Measurements from ENCODE around the gene DUOX1.

Gene DUOX1

GRCh38 chr15:45136378-45136764 is 6.6 kb downstream of the DUOX1 start:
- Histone ChIP-seq H2AFZ (ENCODE audit: low read length) (no peak overlapping the region), H3K4me1 (ENCODE audit: insufficient read depth, low read length, poor library complexity, severe bottlenecking) (no peaks in the 10 kb centered on the region), H3K27me3 (ENCODE audit: insufficient read depth, low read length, poor library complexity, severe bottlenecking) (no peaks in the 10 kb centered on the region), H3K36me3 (ENCODE audit: insufficient read depth, low read length) (no peaks in the 10 kb centered on the region), H3K9me2 (replicated peaks; ENCODE audit: low read depth, low read length) (no peaks in the 10 kb centered on the region), H3K4me3 (ENCODE audit: low read length, poor library complexity, severe bottlenecking) (no peak overlapping the region), H3K9ac (ENCODE audit: low read depth, low read length, poor library complexity, severe bottlenecking) (no peak overlapping the region), H3K4me2 (ENCODE audit: low read depth, low read length, poor library complexity, severe bottlenecking) (no peak overlapping the region), H3F3A (ENCODE audit: low read depth) (no peaks in the 10 kb centered on the region), H3K9me3 (ENCODE audit: insufficient read depth, low read depth, low read length) (no peaks in the 10 kb centered on the region), H3K79me2 (ENCODE audit: insufficient read depth, low read length) (no peaks in the 10 kb centered on the region), H4K20me1 (ENCODE audit: insufficient read depth, low read length, poor library complexity, severe bottlenecking) (no peaks in the 10 kb centered on the region)
- TF ChIP-seq CTCF (conservative IDR thresholded peaks at IDR 0.05; ENCODE audit: low read length) (no peak), EZH2phosphoT487 (IDR thresholded peaks at IDR 0.05; ENCODE audit: borderline replicate concordance) (no peak)

- Histone ChIP-seq H3K79me2 (ENCODE audit: insufficient read depth, low read length) (no peaks in the 10 kb centered on the region), H3K9ac (ENCODE audit: low read depth, low read length, poor library complexity, severe bottlenecking) (no peak overlapping the region), H3K27me3 (ENCODE audit: insufficient read depth, low read length, poor library complexity, severe bottlenecking) (no peaks in the 10 kb centered on the region), H3K4me2 (ENCODE audit: low read depth, low read length, poor library complexity, severe bottlenecking) (no peak overlapping the region), H3F3A (ENCODE audit: low read depth) (no peaks in the 10 kb centered on the region), H3K4me1 (ENCODE audit: insufficient read depth, low read length, poor library complexity, severe bottlenecking) (no peaks in the 10 kb centered on the region), H4K20me1 (ENCODE audit: insufficient read depth, low read length, poor library complexity, severe bottlenecking) (no peaks in the 10 kb centered on the region), H3K4me3 (ENCODE audit: low read length, poor library complexity, severe bottlenecking) (no peak overlapping the region), H3K9me2 (replicated peaks; ENCODE audit: low read depth, low read length) (no peaks in the 10 kb centered on the region), H3K36me3 (ENCODE audit: insufficient read depth, low read length) (no peaks in the 10 kb centered on the region), H2AFZ (ENCODE audit: low read length) (no peak overlapping the region), H3K9me3 (ENCODE audit: insufficient read depth, low read depth, low read length) (no peaks in the 10 kb centered on the region)
- no peak for TF ChIP-seq CTCF (conservative IDR thresholded peaks at IDR 0.05; ENCODE audit: low read length)
- TF ChIP-seq EZH2phosphoT487 (IDR thresholded peaks at IDR 0.05; ENCODE audit: borderline replicate concordance): no peak
Measured at GRCh38 chr15:45137703-45138102, 7.9 kb downstream of the DUOX1 start.

- TF ChIP-seq EZH2phosphoT487 (IDR thresholded peaks at IDR 0.05; ENCODE audit: borderline replicate concordance) (no peak), CTCF (conservative IDR thresholded peaks at IDR 0.05; ENCODE audit: low read length) (no peak)
- H3K9me2 ChIP-seq (replicated peaks; ENCODE audit: low read depth, low read length): no peaks in the 10 kb centered on the region
- H3K9me3 ChIP-seq (ENCODE audit: insufficient read depth, low read depth, low read length): no peaks in the 10 kb centered on the region
- H3K27me3 ChIP-seq (ENCODE audit: insufficient read depth, low read length, poor library complexity, severe bottlenecking): no peaks in the 10 kb centered on the region
- H3K9ac ChIP-seq (ENCODE audit: low read depth, low read length, poor library complexity, severe bottlenecking): no peak overlapping the region
- H3K36me3 ChIP-seq (ENCODE audit: insufficient read depth, low read length): no peaks in the 10 kb centered on the region
- no peaks in the 10 kb centered on the region for H3K4me1 ChIP-seq (ENCODE audit: insufficient read depth, low read length, poor library complexity, severe bottlenecking)
- H3K4me3 ChIP-seq (ENCODE audit: low read length, poor library complexity, severe bottlenecking): no peak overlapping the region
- H2AFZ ChIP-seq (ENCODE audit: low read length): no peak overlapping the region
- no peaks in the 10 kb centered on the region for H3F3A ChIP-seq (ENCODE audit: low read depth)
- no peaks in the 10 kb centered on the region for H4K20me1 ChIP-seq (ENCODE audit: insufficient read depth, low read length, poor library complexity, severe bottlenecking)
- H3K79me2 ChIP-seq (ENCODE audit: insufficient read depth, low read length): no peaks in the 10 kb centered on the region
- H3K4me2 ChIP-seq (ENCODE audit: low read depth, low read length, poor library complexity, severe bottlenecking): no peak overlapping the region
Measured at GRCh38 chr15:45138814-45139765, 9.3 kb downstream of the DUOX1 start.
